HCT116 (cell line): ENCODE data around the gene FAM163B. TPM values are rescaled to one million over a fixed set of nuclear protein-coding genes. Genes with fewer than 3 reads are reported as not detected.

Experiments
- ATAC-seq: fragments of 200-7000 bp; cut with Tn5 transposase; 2 replicates; pipeline ENCODE4 v1.9.1; 2020; ENCODE audit warnings: mild to moderate bottlenecking, moderate library complexity
- BruUV-seq: library from RNA; stranded (reverse); fragments of 400-500 nt; replicated peaks from 2 replicates; lab custom pipeline; 2021; lab: Mats Ljungman, UMichigan
- CTCF ChIA-PET: fragments of 300-600 bp; sonication (Branson Sonifier 250); formaldehyde crosslinking; loops from one replicate; lab custom pipeline; 2021; ENCODE audit warnings: antibody characterized with exemption; lab: Charles Lee
- POLR2A ChIA-PET: fragments of 300-600, 350-600 bp; sonication (Branson Sonifier 250); formaldehyde crosslinking; loops from one replicate; lab custom pipeline; 2021; ENCODE audit warnings: antibody characterized with exemption; lab: Charles Lee
- RAD21 ChIA-PET, 2 experiments: fragments of 300-600 bp; sonication (Branson Sonifier 250); formaldehyde crosslinking; loops; one replicate each; lab custom pipeline; 2023; ENCODE audit warnings: low total read pairs in 2 of 2; ENCODE audit not compliant: uncharacterized antibody in 2 of 2, unreplicated experiment in 2 of 2, low non-redundant PET in 1 of 2; lab: Charles Lee
- DNase-seq: peaks from one replicate; pipeline ENCODE4 v3.0.0-alpha.2; 2010; ENCODE audit warnings: low read depth, low spot score
- H2AFZ ChIP-seq: fragments of 200-600 bp; shearing (Covaris generic), sonication (generic); 2 replicates; pipeline ENCODE4 v1.6.1; 2017; ENCODE audit warnings: low read depth, mixed run types, mixed read lengths, antibody characterized with exemption, low read length; ENCODE audit not compliant: poor library complexity, severe bottlenecking
- H3K27ac ChIP-seq: 2 replicates; pipeline ENCODE4 v1.5.1; 2012; ENCODE audit warnings: low read depth, low read length
- H3K27me3 ChIP-seq: fragments of 200-600 bp; sonication (generic); 2 replicates; pipeline ENCODE4 v1.6.1; 2016; ENCODE audit warnings: mixed run types, low read length, mixed read lengths; ENCODE audit not compliant: insufficient read depth
- H3K36me3 ChIP-seq, 2 experiments: fragments of 200-500 bp in 1 of 2; fragments of 200-600 bp in 1 of 2; sonication (Bioruptor generic) in 1 of 2; sonication (generic) in 1 of 2; 2 replicates each; pipeline versions ENCODE4 v1.5.1 to v1.6.1; 2014 to 2016; ENCODE audit warnings: low read length in 2 of 2, inconsistent platforms in 1 of 2, mixed read lengths in 1 of 2, mixed run types in 1 of 2; ENCODE audit not compliant: insufficient read depth in 2 of 2, control insufficient read depth in 1 of 2
- H3K4me1 ChIP-seq, 2 experiments: fragments of 200-600 bp in 1 of 2; sonication (generic) in 1 of 2; 2 replicates each; pipeline versions ENCODE4 v1.5.1 to v1.6.1; 2012 to 2017; ENCODE audit warnings: low read length in 2 of 2, inconsistent platforms in 1 of 2, mild to moderate bottlenecking in 1 of 2, mixed read lengths in 1 of 2, mixed run types in 1 of 2, moderate library complexity in 1 of 2; ENCODE audit not compliant: insufficient read depth in 2 of 2, control insufficient read depth in 1 of 2
- H3K4me2 ChIP-seq: fragments of 200-600 bp; sonication (generic); 2 replicates; pipeline ENCODE4 v1.6.1; 2017; ENCODE audit warnings: mixed run types, low read length, mixed read lengths
- H3K4me3 ChIP-seq, 2 experiments: fragments of 200-600 bp in 1 of 2; sonication (generic) in 1 of 2; replicated peaks in 1 of 2; 2 replicates each; pipeline ENCODE4 v1.5.1; 2011 to 2016; ENCODE audit warnings: low read length in 2 of 2, control low read depth in 1 of 2, low read depth in 1 of 2, mild to moderate bottlenecking in 1 of 2, mixed read lengths in 1 of 2, mixed run types in 1 of 2
- H3K79me2 ChIP-seq: fragments of 200-600 bp; sonication (generic); 2 replicates; pipeline ENCODE4 v1.6.1; 2017; ENCODE audit warnings: mild to moderate bottlenecking, mixed run types, low read length, moderate library complexity, mixed read lengths; ENCODE audit not compliant: insufficient read depth
- H3K9ac ChIP-seq: fragments of 200-600 bp; sonication (generic); 2 replicates; pipeline ENCODE4 v1.6.1; 2016; ENCODE audit warnings: low read length, mixed read lengths
- H3K9me2 ChIP-seq: fragments of 200-600 bp; sonication (generic), shearing (Covaris generic); 2 replicates; pipeline ENCODE4 v1.6.1; 2017; ENCODE audit warnings: mixed run types, mild to moderate bottlenecking, moderate library complexity; ENCODE audit not compliant: insufficient read depth
- H3K9me3 ChIP-seq, 2 experiments: fragments of 200-500 bp in 1 of 2; fragments of 200-600 bp in 1 of 2; sonication (Bioruptor generic) in 1 of 2; sonication (generic) in 1 of 2; 2 replicates each; pipeline ENCODE4 v1.6.1; 2014 to 2017; ENCODE audit warnings: low read length in 2 of 2, mixed read lengths in 2 of 2, inconsistent platforms in 1 of 2, low read depth in 1 of 2, mild to moderate bottlenecking in 1 of 2, mixed run types in 1 of 2, moderate library complexity in 1 of 2; ENCODE audit not compliant: control insufficient read depth in 1 of 2, insufficient read depth in 1 of 2
- H4K20me1 ChIP-seq: fragments of 200-600 bp; sonication (generic), shearing (Covaris generic); 2 replicates; pipeline ENCODE4 v1.6.1; 2017; ENCODE audit warnings: mixed run types, mild to moderate bottlenecking, moderate library complexity; ENCODE audit not compliant: insufficient read depth
- CBX3 ChIP-seq: IDR thresholded peaks from 2 replicates; pipeline ENCODE4 v1.6.1; 2012; ENCODE audit warnings: low read depth
- CEBPB ChIP-seq: IDR thresholded peaks from 2 replicates; pipeline ENCODE4 v1.6.1; 2012; ENCODE audit warnings: low read depth
- CTCF ChIP-seq, 3 experiments: fragments of 200-600 bp in 1 of 3; sonication (generic) in 1 of 3; IDR thresholded peaks in 2 of 3; conservative IDR thresholded peaks in 1 of 3; 2 replicates each; pipeline ENCODE4 v1.5.1; 2012 to 2017; ENCODE audit warnings: low read depth in 2 of 3, low read length in 2 of 3, antibody characterized with exemption in 1 of 3, borderline replicate concordance in 1 of 3, control low read depth in 1 of 3, mild to moderate bottlenecking in 1 of 3, mixed read lengths in 1 of 3, mixed run types in 1 of 3, moderate library complexity in 1 of 3; ENCODE audit not compliant: insufficient read depth in 1 of 3
- EGR1 ChIP-seq: IDR thresholded peaks from 2 replicates; pipeline ENCODE4 v1.6.1; 2012; ENCODE audit warnings: low read depth
- FOSL1 ChIP-seq: IDR thresholded peaks from 2 replicates; pipeline ENCODE4 v1.6.1; 2012; ENCODE audit warnings: low read depth
- RAD21 ChIP-seq: IDR thresholded peaks from 2 replicates; pipeline ENCODE4 v1.6.1; 2012; ENCODE audit warnings: low read depth, mild to moderate bottlenecking
- REST ChIP-seq: IDR thresholded peaks from 2 replicates; pipeline ENCODE4 v1.6.1; 2012; ENCODE audit warnings: low read depth
- SIN3A ChIP-seq: IDR thresholded peaks from 2 replicates; pipeline ENCODE4 v1.6.1; 2012; ENCODE audit warnings: low read depth
- SRF ChIP-seq: IDR thresholded peaks from 2 replicates; pipeline ENCODE4 v1.6.1; 2012; ENCODE audit warnings: low read depth
- ZBTB33 ChIP-seq: IDR thresholded peaks from 2 replicates; pipeline ENCODE4 v1.6.1; 2011; ENCODE audit warnings: mild to moderate bottlenecking, low read length, moderate library complexity; ENCODE audit not compliant: insufficient replicate concordance; ENCODE audit errors: extremely low read depth
- ZFX ChIP-seq: fragments of 450-650 bp; IDR thresholded peaks from 2 replicates; pipeline ENCODE4 v1.6.1; 2017
- ZNF274 ChIP-seq: fragments of 200-500 bp; sonication (Bioruptor generic); IDR thresholded peaks from 2 replicates; pipeline ENCODE4 v1.6.1; 2014; ENCODE audit warnings: mild to moderate bottlenecking, low read depth, low read length, inconsistent platforms
- intact Hi-C: fragments of 100-400 bp; cut with micrococcal nuclease; formaldehyde crosslinking; loops from 2 replicates; pipeline ENCODE4 v1.10.0; 2022
- total RNA-seq: library from RNA; stranded (reverse); gene quantifications from one replicate; pipeline ENCODE4 v1.2.1, GENCODE V29; 2021; ENCODE audit not compliant: unreplicated experiment

Gene FAM163B
- total RNA-seq, 1 experiment from 2014 or later, result not detected

DNA sequence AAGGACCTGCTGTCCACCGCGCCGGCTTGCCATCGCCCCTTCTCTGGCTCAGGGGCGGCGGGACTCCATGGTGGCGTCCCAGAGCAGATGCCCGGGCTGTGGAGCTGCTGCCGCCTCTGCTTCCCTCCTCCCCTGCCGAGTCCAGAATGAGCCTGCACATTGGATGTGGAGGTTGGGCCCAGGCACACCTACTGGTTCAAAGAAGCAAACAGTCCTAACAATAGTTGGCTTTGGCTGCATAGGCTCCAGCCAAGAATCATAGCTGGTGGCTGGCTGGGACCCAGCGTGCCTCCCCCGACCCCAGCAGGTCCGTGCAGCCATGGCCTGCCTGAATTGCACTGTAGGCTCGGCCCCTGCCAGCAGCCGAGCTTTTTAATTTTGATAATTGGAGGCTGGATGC lies 48.9 kb downstream of the FAM163B start:
- TF ChIP-seq ZBTB33 (no peak), CBX3 (no peak), REST (no peak), SIN3A (no peak), RAD21 (no peak), CEBPB (no peak), FOSL1 (no peak), EGR1 (no peak), ZFX (no peak), SRF (no peak), CTCF (IDR thresholded peaks at IDR 0.05 in 2 of 3, conservative IDR thresholded peaks at IDR 0.05 in 1 of 3; ENCODE audit: borderline replicate concordance in 1 of 3, insufficient read depth in 1 of 3, low read depth in 2 of 3, low read length in 2 of 3) (no peak), ZNF274 (no peak)
- TF ChIP-seq, all 23 proteins: peak for 0
- ATAC-seq (no peak), DNase-seq (no peak)
- Histone ChIP-seq H2AFZ (no peak overlapping the region), H3K9me3 (no peaks in the 10 kb centered on the region), H3K4me2 (no peak overlapping the region), H4K20me1 (no peaks in the 10 kb centered on the region), H3K4me1 (peaks cover 42 to 45% of the 10 kb centered on the region in 2 experiments), H3K27me3 (peaks cover 8% of the 10 kb centered on the region; the same call in 1 of the 2 replicates), H3K9ac (no peak overlapping the region), H3K4me3 (no peak overlapping the region), H3K27ac (no peak overlapping the region), H3K36me3 (no peaks in the 10 kb centered on the region), H3K79me2 (no peaks in the 10 kb centered on the region), H3K9me2 (no peaks in the 10 kb centered on the region)
- intact Hi-C loops, result no loop called here
- RAD21 ChIA-PET, result no interaction called here
- POLR2A ChIA-PET, result no interaction called here
- no TSS peak for BruUV-seq
- CTCF ChIA-PET, result no interaction called here
